Tibial nerve (tissue), 4 donors: Measurements from ENCODE around the gene CLDN6. TPM values are rescaled to one million over a fixed set of nuclear protein-coding genes. Genes with fewer than 3 reads are reported as not detected.

ENCODE experiments used
- DNase-seq, 2 donors: peaks; one replicate each; pipeline ENCODE4 v3.0.0-alpha.2; 2019; ENCODE audit warnings: low spot score in 2 of 2
- H3K27ac ChIP-seq, 4 donors: fragments of 200-600 bp; sonication (generic) in 3 of 4; one replicate each; pipeline ENCODE4 v1.5.1; 2017 to 2019; ENCODE audit warnings: mild to moderate bottlenecking in 1 of 4
- H3K27me3 ChIP-seq, 2 donors: fragments of 200-600 bp; sonication (generic) in 1 of 2; one replicate each; pipeline versions ENCODE4 v1.5.1 to v1.6.0; 2017 to 2019
- H3K36me3 ChIP-seq, 3 donors: fragments of 200-600 bp; sonication (generic); one replicate each; pipeline ENCODE4 v1.5.1; 2018 to 2019
- H3K4me1 ChIP-seq, 4 donors: fragments of 200-600 bp; sonication (generic) in 3 of 4; one replicate each; pipeline ENCODE4 v1.5.1; 2017 to 2019
- H3K4me3 ChIP-seq, 4 donors: fragments of 200-600 bp; sonication (generic) in 3 of 4; one replicate each; pipeline ENCODE4 v1.5.1; 2017 to 2019; ENCODE audit warnings: mild to moderate bottlenecking in 1 of 4, moderate library complexity in 1 of 4
- H3K9me3 ChIP-seq, 4 donors: fragments of 200-600 bp; sonication (generic) in 3 of 4; one replicate each; pipeline ENCODE4 v1.5.1; 2017 to 2019
- EP300 ChIP-seq, 2 donors: sonication (generic); formaldehyde crosslinking; IDR thresholded peaks; one replicate each; pipeline ENCODE4 v1.6.1; 2017; ENCODE audit warnings: antibody characterized with exemption in 2 of 2, mild to moderate bottlenecking in 1 of 2
- POLR2A ChIP-seq, 2 donors: fragments of 450-650 bp; IDR thresholded peaks; one replicate each; pipeline ENCODE4 v1.6.1; 2017; ENCODE audit warnings: antibody characterized with exemption in 2 of 2, mild to moderate bottlenecking in 2 of 2, moderate library complexity in 2 of 2
- WGBS, 2 donors: methylation state at CpG; one replicate each; pipeline ENCODE4 v1.1.5; 2018; 5-methylcytosine and 5-hydroxymethylcytosine counted together
- total RNA-seq, 4 donors: library from RNA; depleted of rRNA; stranded (reverse); fragments of >200 nt; gene quantifications; one replicate each; pipeline ENCODE4 v1.1.0, GENCODE V29; 2016
- TF ChIP-seq, protein P1 (sequence below), 5 experiments: fragments of 200-600 bp in 3 of 5; fragments of 450-650 bp in 2 of 5; sonication (generic) in 3 of 5; IDR thresholded peaks; one replicate each; pipeline ENCODE4 v1.5.1; 2016 to 2019; ENCODE audit warnings: antibody characterized with exemption in 5 of 5, mild to moderate bottlenecking in 3 of 5, moderate library complexity in 2 of 5

CLDN6 gene
- total RNA-seq, 4 donors from 2014 or later = not detected

DNA sequence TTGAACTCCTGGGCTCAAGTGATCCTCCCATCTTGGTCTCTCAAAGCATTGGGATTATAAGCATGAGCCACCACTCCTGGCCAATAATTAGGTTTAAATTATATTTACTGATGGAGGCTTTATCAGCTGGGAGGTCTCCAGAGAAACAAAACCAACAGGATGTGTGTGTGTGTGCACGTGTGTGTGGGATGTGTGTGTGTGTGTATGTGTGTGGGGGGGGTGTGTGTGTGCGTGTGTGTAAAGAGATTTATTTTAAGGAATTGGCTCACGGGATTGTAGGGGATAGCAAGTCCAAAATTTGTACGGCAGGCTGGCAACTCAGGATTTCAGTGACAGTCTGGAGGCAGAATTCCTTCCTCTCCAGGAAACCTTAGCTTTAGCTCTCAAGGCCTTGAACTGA lies 33.0 kb upstream of the CLDN6 start:
- Histone ChIP-seq H3K27ac (no peak overlapping the region), H3K4me3 (no peak overlapping the region), H3K36me3 (peaks cover 0 to 13% (median 0%) of the 10 kb centered on the region in 3 donors), H3K4me1 (peaks cover 0 to 11% (median 8%) of the 10 kb centered on the region in 4 donors), H3K9me3 (no peaks in the 10 kb centered on the region), H3K27me3 (peaks cover 0 to 39% of the 10 kb centered on the region in 2 donors)
- DNase-seq = no peak
- WGBS, 2 donors = 45 to 47% methylated on average over 4 of the region's 4 CpGs
- TF ChIP-seq EP300 (IDR thresholded peaks at IDR 0.05) (no peak), POLR2A (IDR thresholded peaks at IDR 0.05) (no peak)
- TF ChIP-seq, protein P1, sequence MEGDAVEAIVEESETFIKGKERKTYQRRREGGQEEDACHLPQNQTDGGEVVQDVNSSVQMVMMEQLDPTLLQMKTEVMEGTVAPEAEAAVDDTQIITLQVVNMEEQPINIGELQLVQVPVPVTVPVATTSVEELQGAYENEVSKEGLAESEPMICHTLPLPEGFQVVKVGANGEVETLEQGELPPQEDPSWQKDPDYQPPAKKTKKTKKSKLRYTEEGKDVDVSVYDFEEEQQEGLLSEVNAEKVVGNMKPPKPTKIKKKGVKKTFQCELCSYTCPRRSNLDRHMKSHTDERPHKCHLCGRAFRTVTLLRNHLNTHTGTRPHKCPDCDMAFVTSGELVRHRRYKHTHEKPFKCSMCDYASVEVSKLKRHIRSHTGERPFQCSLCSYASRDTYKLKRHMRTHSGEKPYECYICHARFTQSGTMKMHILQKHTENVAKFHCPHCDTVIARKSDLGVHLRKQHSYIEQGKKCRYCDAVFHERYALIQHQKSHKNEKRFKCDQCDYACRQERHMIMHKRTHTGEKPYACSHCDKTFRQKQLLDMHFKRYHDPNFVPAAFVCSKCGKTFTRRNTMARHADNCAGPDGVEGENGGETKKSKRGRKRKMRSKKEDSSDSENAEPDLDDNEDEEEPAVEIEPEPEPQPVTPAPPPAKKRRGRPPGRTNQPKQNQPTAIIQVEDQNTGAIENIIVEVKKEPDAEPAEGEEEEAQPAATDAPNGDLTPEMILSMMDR (IDR thresholded peaks at IDR 0.05) = no peak

DNA sequence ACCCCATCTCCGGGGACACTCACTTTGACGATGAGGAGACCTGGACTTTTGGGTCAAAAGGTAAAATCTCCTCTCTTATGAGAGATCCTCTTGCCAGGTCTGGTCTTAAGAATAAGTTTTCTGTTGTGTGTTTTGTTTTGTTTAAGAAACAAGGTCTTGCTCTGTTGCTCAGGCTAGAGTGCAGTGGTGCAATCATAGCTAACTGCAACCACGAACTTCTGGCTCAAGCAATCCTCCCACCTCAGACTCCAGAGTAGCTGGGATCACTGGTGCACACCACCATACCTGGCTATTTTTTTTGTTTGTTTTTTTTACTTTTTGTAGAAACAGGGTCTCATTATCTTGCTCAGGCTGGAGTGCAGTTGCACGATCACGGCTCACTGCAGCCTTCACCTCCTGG lies 32.5 kb upstream of the CLDN6 start:
- Histone ChIP-seq H3K4me1 (peaks cover 0 to 16% (median 13%) of the 10 kb centered on the region in 4 donors), H3K4me3 (no peak overlapping the region), H3K36me3 (peaks cover 0 to 13% (median 0%) of the 10 kb centered on the region in 3 donors), H3K9me3 (no peaks in the 10 kb centered on the region), H3K27me3 (peaks cover 0 to 44% of the 10 kb centered on the region in 2 donors), H3K27ac (no peak overlapping the region)
- DNase-seq = no peak
- WGBS, 2 donors = 71 to 72% methylated on average over 5 of the region's 5 CpGs
- no peak for TF ChIP-seq EP300 (IDR thresholded peaks at IDR 0.05)
- TF ChIP-seq, protein P1 (IDR thresholded peaks at IDR 0.05) = no peak
- no peak for TF ChIP-seq POLR2A (IDR thresholded peaks at IDR 0.05)

DNA sequence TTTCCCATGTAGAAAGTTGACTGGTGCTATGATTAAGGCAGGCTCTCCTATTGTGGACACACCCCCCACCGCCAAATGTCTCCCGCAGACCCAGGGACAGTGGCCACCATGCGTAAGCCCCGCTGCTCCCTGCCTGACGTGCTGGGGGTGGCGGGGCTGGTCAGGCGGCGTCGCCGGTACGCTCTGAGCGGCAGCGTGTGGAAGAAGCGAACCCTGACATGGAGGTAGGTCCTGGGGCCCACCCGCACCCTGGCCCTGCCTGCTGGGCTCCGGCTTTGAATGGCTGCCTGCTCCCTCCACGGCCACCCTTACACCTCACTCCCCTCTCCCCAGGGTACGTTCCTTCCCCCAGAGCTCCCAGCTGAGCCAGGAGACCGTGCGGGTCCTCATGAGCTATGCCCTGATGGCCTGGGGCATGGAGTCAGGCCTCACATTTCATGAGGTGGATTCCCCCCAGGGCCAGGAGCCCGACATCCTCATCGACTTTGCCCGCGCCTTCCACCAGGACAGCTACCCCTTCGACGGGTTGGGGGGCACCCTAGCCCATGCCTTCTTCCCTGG lies 32.0 kb upstream of the CLDN6 start:
- Histone ChIP-seq H3K36me3 (peaks cover 0 to 8% (median 0%) of the 10 kb centered on the region in 3 donors), H3K9me3 (no peaks in the 10 kb centered on the region), H3K27ac (no peak overlapping the region), H3K27me3 (peaks cover 0 to 49% of the 10 kb centered on the region in 2 donors), H3K4me3 (no peak overlapping the region), H3K4me1 (peaks cover 0 to 21% (median 15%) of the 10 kb centered on the region in 4 donors)
- 78 to 81% methylated on average over 12 to 26 of the region's 26 CpGs for WGBS, 2 donors
- DNase-seq = no peak
- no peak for TF ChIP-seq EP300 (IDR thresholded peaks at IDR 0.05)
- TF ChIP-seq, protein P1 (IDR thresholded peaks at IDR 0.05) = no peak
- no peak for TF ChIP-seq POLR2A (IDR thresholded peaks at IDR 0.05)

DNA sequence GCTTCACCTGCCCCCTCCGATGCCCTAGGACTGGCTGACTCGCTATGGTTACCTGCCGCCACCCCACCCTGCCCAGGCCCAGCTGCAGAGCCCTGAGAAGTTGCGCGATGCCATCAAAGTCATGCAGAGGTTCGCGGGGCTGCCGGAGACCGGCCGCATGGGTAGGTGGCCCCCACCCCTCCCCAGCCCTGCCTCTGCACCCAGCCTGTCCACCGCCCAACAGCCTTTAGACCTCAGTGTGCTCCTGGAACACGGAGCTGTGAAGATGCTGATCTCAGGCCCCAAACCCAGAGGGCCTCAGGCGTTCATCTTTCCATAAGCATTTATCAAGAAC lies 29.4 kb upstream of the CLDN6 start:
- H3K36me3 ChIP-seq = no peaks in the 10 kb centered on the region
- H3K4me3 ChIP-seq = no peak overlapping the region
- TF ChIP-seq, protein P1 (IDR thresholded peaks at IDR 0.05) = no peak
- DNase-seq = no peak
- no peaks in the 10 kb centered on the region for H3K9me3 ChIP-seq
- no peak overlapping the region for H3K27ac ChIP-seq
- WGBS, 2 donors = 18 to 34% methylated on average over 10 to 13 of the region's 13 CpGs
- peaks cover 0 to 22% (median 15%) of the 10 kb centered on the region in 4 donors for H3K4me1 ChIP-seq
- H3K27me3 ChIP-seq = peaks cover 0 to 75% of the 10 kb centered on the region in 2 donors

DNA sequence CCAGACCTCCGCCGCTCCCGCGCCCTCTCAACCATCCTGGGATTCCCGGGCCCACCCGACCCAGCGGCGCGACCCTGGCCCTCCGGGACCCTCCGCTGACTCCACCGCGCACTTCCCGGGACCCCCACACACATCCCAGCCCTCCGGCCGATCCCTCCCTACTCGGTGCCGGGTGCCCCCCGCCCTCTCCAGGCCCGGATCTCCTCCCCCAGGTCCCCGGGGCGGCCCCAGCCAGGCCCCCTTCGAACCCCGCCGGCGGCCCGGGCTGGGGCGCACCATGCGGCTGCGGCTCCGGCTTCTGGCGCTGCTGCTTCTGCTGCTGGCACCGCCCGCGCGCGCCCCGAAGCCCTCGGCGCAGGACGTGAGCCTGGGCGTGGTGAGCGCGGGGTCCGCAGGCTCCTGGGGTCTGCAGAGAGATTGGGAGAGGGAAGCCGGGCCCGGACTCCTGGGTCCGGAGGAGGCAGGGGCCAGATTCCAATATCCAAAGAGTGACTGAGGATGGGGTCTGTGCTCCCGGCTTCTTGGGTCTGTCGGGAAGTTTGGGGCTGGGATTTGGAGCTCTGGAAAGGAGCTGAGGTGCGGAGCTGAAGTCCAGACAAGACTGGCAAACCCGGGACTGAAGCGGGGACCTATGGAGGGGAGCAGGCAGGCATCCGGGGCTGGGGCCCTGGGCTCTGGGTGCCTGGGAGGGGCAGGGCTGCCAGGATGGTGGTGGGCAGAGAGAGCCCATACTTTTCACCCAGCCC lies 28.8 kb upstream of the CLDN6 start:
- Histone ChIP-seq H3K27me3 (peaks cover 0 to 79% of the 10 kb centered on the region in 2 donors), H3K4me1 (peaks cover 0 to 22% (median 15%) of the 10 kb centered on the region in 4 donors), H3K36me3 (no peaks in the 10 kb centered on the region), H3K27ac (no peak overlapping the region), H3K4me3 (peak overlapping the region in 3 of 4 donors; percentile 14 to 46 (median 34)), H3K9me3 (no peaks in the 10 kb centered on the region)
- 4 to 5% methylated on average over 16 to 20 of the region's 54 CpGs for WGBS, 2 donors
- DNase-seq = no peak
- TF ChIP-seq, protein P1 (IDR thresholded peaks at IDR 0.05) = no peak
- TF ChIP-seq EP300 (IDR thresholded peaks at IDR 0.05) (no peak), POLR2A (IDR thresholded peaks at IDR 0.05) (no peak)
